ENCODE data around the gene ETS1.

ETS1 gene

DNA sequence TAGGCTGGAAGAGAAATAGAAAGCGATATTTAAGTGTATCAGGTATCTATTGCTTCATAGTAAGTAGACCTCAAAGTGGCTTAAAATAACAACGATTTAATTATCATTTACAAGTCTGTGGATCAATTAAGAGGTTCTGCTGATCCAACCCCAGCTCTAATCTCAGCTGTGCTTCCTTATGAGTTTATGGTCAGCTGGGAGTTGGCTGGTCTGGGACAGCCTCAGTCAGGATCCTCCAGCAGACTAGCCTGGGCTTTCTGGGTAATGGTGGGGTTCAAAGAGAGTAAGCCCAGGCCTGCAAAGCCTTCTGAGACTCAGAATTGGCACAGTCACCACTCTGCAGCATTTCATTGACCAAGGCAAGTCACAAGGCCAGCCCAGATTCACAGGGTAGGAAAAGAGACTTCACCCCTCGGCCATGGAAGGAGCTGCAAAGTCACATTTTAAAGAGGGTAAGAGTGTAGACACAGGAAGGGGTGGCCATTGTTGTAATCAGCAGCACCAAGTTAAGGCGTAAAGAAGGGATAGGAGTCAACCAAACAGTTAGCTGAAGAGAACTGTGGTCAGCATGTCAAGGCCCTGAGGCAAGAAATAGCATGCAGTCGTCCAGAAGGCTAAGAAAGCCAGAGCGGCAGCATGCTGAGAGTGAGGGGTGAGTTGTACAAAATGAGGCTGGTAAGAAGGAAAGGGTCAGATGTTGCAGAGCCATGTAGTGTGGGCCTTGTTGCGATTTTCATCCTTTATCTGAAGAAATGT lies 168.2 kb downstream of the ETS1 start:
- DNase-seq = no peak

DNA sequence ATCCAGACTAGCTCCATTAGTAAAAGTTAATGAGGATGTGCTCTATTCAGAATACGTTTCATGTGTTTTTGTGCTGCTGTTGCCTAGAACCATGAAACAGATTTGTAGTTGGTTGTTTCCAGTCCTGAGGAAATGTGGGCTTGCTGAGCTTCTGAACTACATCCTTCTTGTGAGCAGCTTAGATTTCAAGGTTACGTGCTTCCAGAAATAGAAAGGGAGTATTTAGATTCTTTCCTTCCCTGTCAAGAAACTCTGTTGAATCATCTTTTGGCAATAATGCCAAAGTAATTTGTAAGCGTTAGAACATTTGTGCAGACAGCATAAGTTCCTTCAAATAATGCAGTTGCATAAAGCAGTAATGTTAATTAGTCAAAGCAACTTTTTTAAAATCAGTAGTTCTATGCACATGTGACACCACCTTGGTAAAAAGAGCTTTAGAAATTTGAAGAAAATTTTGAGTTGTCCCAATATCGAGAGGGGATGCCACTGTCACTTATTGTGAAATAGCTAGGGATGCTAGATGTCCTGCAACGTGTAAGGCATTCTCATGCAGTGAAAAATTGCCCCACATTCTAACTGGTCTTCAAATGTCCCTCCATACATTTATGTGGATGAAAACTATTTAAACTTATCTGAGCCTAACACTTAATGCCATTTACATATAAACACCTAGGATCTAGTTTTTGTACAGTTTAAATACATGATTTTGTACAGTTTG lies 169.6 kb downstream of the ETS1 start:
- no peak for DNase-seq

DNA sequence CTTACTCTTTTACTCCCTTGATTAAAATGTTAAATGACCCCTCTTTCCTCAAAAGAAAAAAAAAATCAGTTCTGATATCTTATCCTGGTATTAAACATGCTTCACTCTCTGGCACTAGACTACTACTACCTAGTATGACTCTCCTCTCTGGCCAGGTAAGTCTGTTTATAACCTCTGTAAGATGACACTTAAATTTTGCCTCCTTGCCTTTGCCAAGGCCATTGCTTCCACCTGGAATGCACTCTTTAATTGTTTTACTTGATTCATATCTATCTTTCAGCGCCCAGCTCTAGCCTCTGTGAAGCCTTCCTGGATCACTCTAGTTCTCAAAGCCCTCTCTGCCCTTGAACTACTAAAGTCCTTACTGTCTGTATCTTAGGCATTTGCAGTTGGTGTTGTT lies 170.4 kb downstream of the ETS1 start:
- no peak for DNase-seq

DNA sequence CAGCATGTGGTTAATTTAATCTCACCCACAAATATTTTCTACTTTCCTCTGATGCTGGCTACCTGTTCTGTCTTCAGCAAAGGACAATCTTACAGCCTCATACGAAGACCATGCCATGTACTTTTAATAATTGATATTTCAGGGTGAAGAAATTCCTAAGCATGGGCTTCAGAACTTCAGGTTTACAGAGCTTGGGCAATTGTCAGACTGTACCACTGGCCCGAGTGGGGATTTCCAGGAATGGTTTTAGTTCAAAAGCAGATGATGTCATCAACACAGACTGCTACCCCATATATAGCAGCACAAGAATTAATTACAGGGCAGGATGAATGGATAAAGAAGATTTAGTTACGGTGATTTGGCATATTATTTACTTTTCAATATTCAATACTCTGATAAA lies 171.8 kb downstream of the ETS1 start:
- DNase-seq = no peak

DNA sequence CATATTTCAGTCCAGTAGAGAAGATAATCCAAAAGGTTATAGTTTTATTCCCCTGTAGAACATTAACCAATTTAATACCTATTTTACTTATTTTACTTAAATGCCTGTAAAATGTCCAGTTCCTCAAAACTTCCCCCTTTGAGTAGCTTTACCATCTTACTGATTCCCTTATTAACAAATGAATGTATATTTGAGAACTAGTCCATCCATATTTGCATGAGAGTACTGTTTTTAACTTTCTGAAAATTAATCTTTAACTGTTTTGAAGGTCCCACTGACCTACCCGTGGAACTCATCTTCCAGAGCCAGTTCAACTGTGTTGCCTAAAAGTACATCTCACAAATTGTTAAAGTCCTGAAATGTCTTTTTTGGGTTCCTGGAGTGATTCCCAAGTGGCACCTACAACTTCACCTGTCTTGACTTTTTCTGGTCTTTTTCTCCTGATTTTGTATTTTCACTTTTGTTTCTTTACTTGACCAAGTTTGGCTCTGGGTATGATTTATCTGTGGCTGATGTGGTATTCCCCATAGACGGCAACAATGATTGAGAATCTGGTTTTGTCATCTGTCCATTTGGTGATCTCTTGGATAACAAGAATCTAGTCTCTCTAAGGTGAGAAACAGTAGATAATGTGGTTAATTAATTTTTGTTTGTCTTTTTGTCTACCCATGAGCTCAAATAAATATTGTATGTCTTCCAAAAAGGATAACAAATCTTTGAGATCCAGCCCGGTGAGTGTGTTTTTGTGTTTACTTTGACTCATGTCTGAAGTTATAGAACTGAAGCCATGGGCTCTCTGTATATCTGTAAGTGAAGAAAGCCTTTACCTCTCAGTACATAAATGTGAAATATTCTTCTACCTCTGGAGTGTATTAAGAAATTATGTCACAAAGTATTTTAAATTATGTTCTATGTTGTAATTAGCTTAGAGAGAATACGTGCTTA lies 174.2 kb downstream of the ETS1 start:
- DNase-seq = no peak

DNA sequence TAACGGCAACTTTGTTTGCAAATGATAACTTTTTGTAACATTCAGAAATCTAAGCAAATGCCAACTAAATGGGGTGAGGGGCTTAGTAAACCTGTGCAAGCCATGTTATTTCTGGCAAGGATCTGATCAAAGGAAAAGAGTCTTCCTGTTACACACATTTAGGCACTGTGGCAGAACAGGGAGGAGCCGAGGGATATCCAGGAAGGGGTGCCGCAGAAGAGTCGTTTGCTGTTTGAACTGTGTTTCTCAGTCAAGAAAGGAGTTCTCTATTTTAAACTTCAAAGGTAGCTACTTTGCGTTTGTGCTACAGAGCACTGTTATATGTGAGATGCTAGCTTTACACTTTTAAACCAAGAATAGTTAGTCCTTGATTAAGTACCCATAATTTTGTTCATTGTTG lies 175.5 kb downstream of the ETS1 start:
- no peak for DNase-seq

DNA sequence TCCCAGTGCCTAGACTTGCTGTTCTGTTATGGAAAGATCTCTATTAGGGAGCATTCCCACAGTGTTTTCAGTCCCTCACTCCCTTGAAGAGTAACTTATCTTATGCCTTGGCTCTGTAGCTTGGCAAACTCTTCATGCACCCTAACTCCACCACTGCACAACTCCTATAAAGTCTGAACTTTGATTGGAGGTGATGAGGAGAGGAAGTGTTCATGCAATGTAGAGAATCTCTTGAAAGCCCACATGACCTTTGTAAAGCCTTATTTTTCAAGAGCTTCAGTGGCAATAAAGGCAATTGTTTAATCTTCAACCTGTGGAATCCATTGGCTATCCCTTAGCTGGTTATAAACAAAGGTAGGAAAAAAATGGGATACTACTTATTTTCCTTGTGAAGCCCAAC lies 176.2 kb downstream of the ETS1 start:
- DNase-seq = no peak

DNA sequence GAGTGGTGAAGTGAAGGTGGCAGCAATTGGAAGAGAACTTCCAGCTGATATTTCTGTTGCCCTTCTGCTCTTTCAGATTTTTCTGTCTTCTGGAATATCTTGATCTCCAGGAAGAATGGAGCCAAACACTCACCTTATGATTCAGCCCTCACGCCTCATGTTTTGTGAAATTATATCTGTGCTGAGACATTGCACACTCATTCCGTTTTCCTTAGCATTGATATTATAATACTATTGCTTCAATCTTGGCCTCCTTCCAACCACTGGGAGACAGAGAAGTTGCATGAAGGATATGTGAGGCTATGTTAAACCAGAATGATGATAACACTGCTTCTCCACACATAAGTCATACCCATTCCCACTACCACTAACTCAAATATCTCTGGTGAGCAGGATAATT lies 177.9 kb downstream of the ETS1 start:
- no peak for DNase-seq
